Neutrophil (primary cell): ENCODE results near the gene TMEM132C.

ENCODE experiments used
- H3K27ac ChIP-seq: fragments of 200-600 bp; sonication (generic); 2 replicates; pipeline ENCODE4 v1.5.1; 2016; ENCODE audit warnings: mild to moderate bottlenecking, moderate library complexity
- H3K27me3 ChIP-seq: fragments of 200-600 bp; sonication (generic); 2 replicates; pipeline ENCODE4 v1.6.0; 2016; ENCODE audit warnings: mild to moderate bottlenecking
- H3K36me3 ChIP-seq: fragments of 200-600 bp; sonication (generic); 2 replicates; pipeline ENCODE4 v1.5.1; 2017
- H3K4me1 ChIP-seq, 2 experiments: fragments of 200-600 bp in 1 of 2; sonication (generic) in 1 of 2; 1 replicate in 1 of 2; 2 replicates in 1 of 2; pipeline versions ENCODE4 v1.5.1 to v1.6.1; 2013 to 2016; ENCODE audit warnings: low read depth in 1 of 2, low read length in 1 of 2, mild to moderate bottlenecking in 1 of 2, moderate library complexity in 1 of 2; ENCODE audit not compliant: control insufficient read depth in 1 of 2, insufficient read depth in 1 of 2
- H3K4me3 ChIP-seq, 2 experiments: fragments of 200-600 bp in 1 of 2; sonication (generic) in 1 of 2; 1 replicate in 1 of 2; 2 replicates in 1 of 2; pipeline ENCODE4 v1.5.1; 2013 to 2016; ENCODE audit warnings: low read depth in 1 of 2, low read length in 1 of 2, mild to moderate bottlenecking in 1 of 2, moderate library complexity in 1 of 2
- H3K9me3 ChIP-seq: fragments of 200-600 bp; sonication (generic); 2 replicates; pipeline ENCODE4 v1.5.1; 2016
- CTCF ChIP-seq: fragments of 200-600 bp; sonication (generic); IDR thresholded peaks from 2 replicates; pipeline ENCODE4 v1.5.1; 2016; ENCODE audit warnings: antibody characterized with exemption

Gene TMEM132C

GRCh38 chr12:128456922-128457321 lies 190.0 kb downstream of the TMEM132C start:
- Histone ChIP-seq H3K9me3 (no peaks in the 10 kb centered on the region), H3K36me3 (no peaks in the 10 kb centered on the region), H3K27me3 (no peaks in the 10 kb centered on the region), H3K27ac (no peak overlapping the region), H3K4me1 (no peaks in the 10 kb centered on the region), H3K4me3 (no peak overlapping the region)
- TF ChIP-seq CTCF, result no peak

- Histone ChIP-seq H3K27me3 (no peaks in the 10 kb centered on the region), H3K4me3 (no peak overlapping the region), H3K4me1 (no peaks in the 10 kb centered on the region), H3K36me3 (no peaks in the 10 kb centered on the region), H3K27ac (no peak overlapping the region), H3K9me3 (no peaks in the 10 kb centered on the region)
- TF ChIP-seq CTCF, result no peak
Measured at GRCh38 chr12:128458301-128458974, 191.5 kb downstream of the TMEM132C start.

GRCh38 chr12:128459067-128459466 lies 192.1 kb downstream of the TMEM132C start:
- no peaks in the 10 kb centered on the region for H3K36me3 ChIP-seq
- no peak overlapping the region for H3K27ac ChIP-seq
- H3K9me3 ChIP-seq, result no peaks in the 10 kb centered on the region
- H3K4me3 ChIP-seq, result no peak overlapping the region
- no peak for TF ChIP-seq CTCF
- no peaks in the 10 kb centered on the region for H3K27me3 ChIP-seq
- no peaks in the 10 kb centered on the region for H3K4me1 ChIP-seq

- Histone ChIP-seq H3K27me3 (no peaks in the 10 kb centered on the region), H3K36me3 (no peaks in the 10 kb centered on the region), H3K9me3 (no peaks in the 10 kb centered on the region), H3K4me3 (no peak overlapping the region), H3K27ac (no peak overlapping the region), H3K4me1 (no peaks in the 10 kb centered on the region)
- no peak for TF ChIP-seq CTCF
Measured at GRCh38 chr12:128463881-128464280, 196.9 kb downstream of the TMEM132C start.

- no peaks in the 10 kb centered on the region for H3K4me1 ChIP-seq
- no peaks in the 10 kb centered on the region for H3K9me3 ChIP-seq
- H3K36me3 ChIP-seq, result no peaks in the 10 kb centered on the region
- no peaks in the 10 kb centered on the region for H3K27me3 ChIP-seq
- no peak for TF ChIP-seq CTCF
- no peak overlapping the region for H3K27ac ChIP-seq
- H3K4me3 ChIP-seq, result no peak overlapping the region
Measured at GRCh38 chr12:128467882-128468281, 200.9 kb downstream of the TMEM132C start.
